HEK293T (cell line): Measurements from ENCODE around the gene TRIM7.

ENCODE experiments used
- BHLHE40 ChIP-seq: fragments of 450-650 bp; IDR thresholded peaks from 2 replicates; pipeline ENCODE4 v1.6.1; 2016; ENCODE audit warnings: mild to moderate bottlenecking, moderate library complexity, borderline replicate concordance
- TARDBP ChIP-seq: fragments of 450-650 bp; IDR thresholded peaks from 2 replicates; pipeline ENCODE4 v1.6.1; 2016
- ZNF384 ChIP-seq: fragments of 450-650 bp; IDR thresholded peaks from 2 replicates; pipeline ENCODE4 v1.6.1; 2016

- TF ChIP-seq TARDBP, result no peak
- TF ChIP-seq ZNF384, result no peak
- no peak for TF ChIP-seq BHLHE40
Observed at GRCh38 chr5:181236471-181236870, 31.5 kb upstream of the TRIM7 start.
